ENCODE data around the gene ZNF555.

GRCh38 chr19:2796659-2797266 lies 44.5 kb upstream of the ZNF555 start:
- TF ChIP-seq EP300 (IDR thresholded peaks at IDR 0.05) (no peak), CTCF (IDR thresholded peaks at IDR 0.05) (no peak)
